HG03039 (cell line): ENCODE measurements around the gene ULBP1.
"Not testable (repeated sequence)": the region's sequence is repeated elsewhere in the genome, so short reads cannot be mapped to it uniquely, and the experiment has no call there.

Experiments used
- ATAC-seq: cut with Tn5 transposase; IDR thresholded peaks from one replicate; pipeline ENCODE4 v1.9.1; 2021; ENCODE audit warnings: mild to moderate bottlenecking, moderate library complexity; ENCODE audit not compliant: unreplicated experiment

ULBP1 gene

GRCh38 chr6:149933036-149933435, 30.7 kb upstream of the ULBP1 start:
- ATAC-seq = no peak

GRCh38 chr6:149933461-149933860, 30.3 kb upstream of the ULBP1 start:
- no peak for ATAC-seq

GRCh38 chr6:149934249-149935156, 29.2 kb upstream of the ULBP1 start:
- no peak for ATAC-seq

GRCh38 chr6:149935246-149935645, 28.5 kb upstream of the ULBP1 start:
- ATAC-seq = no peak

GRCh38 chr6:149935668-149936067, 28.1 kb upstream of the ULBP1 start:
- no peak for ATAC-seq

- no peak for ATAC-seq
Measured at GRCh38 chr6:149936743-149937142, 27.0 kb upstream of the ULBP1 start.

GRCh38 chr6:149938013-149938570, 25.7 kb upstream of the ULBP1 start:
- not testable (repeated sequence) for ATAC-seq

GRCh38 chr6:149938571-149939355, 25.0 kb upstream of the ULBP1 start:
- peak; percentile 74 for ATAC-seq

GRCh38 chr6:149939356-149939648, 24.4 kb upstream of the ULBP1 start:
- no peak for ATAC-seq

- no peak for ATAC-seq
Measured at GRCh38 chr6:149939909-149940671, 23.7 kb upstream of the ULBP1 start.

- no peak for ATAC-seq
Measured at GRCh38 chr6:149940672-149940982, 23.1 kb upstream of the ULBP1 start.

GRCh38 chr6:149941583-149942460, 21.9 kb upstream of the ULBP1 start, which contains the start of gene ULBP2:
Gene ULBP2 (plus strand): TSS chr6:149942014. CDS start chr6:149942073, 59 bp downstream.
- no peak for ATAC-seq

- no peak for ATAC-seq
Measured at GRCh38 chr6:149942461-149942829, 21.3 kb upstream of the ULBP1 start.

GRCh38 chr6:149943321-149943720, 20.4 kb upstream of the ULBP1 start:
- ATAC-seq = not testable (repeated sequence)

- ATAC-seq = not testable (repeated sequence)
Measured at GRCh38 chr6:149945276-149945675, 18.5 kb upstream of the ULBP1 start.

GRCh38 chr6:149946631-149947030, 17.1 kb upstream of the ULBP1 start:
- ATAC-seq = not testable (repeated sequence)

- ATAC-seq = not testable (repeated sequence)
Measured at GRCh38 chr6:149947533-149947932, 16.2 kb upstream of the ULBP1 start.

GRCh38 chr6:149948011-149948410, 15.7 kb upstream of the ULBP1 start:
- ATAC-seq = no peak

GRCh38 chr6:149948616-149949015, 15.1 kb upstream of the ULBP1 start:
- ATAC-seq = no peak

- ATAC-seq = no peak
Measured at GRCh38 chr6:149950423-149950822, 13.3 kb upstream of the ULBP1 start.
